Ishikawa (cell line): ENCODE results near the gene TMPRSS11A.

ENCODE experiments used
- CEBPB ChIP-seq: IDR thresholded peaks from 2 replicates; pipeline ENCODE4 v1.6.1; 2012
- CREB1 ChIP-seq: IDR thresholded peaks from 2 replicates; pipeline ENCODE4 v1.6.1; 2012; ENCODE audit warnings: low read depth
- EGR1 ChIP-seq: IDR thresholded peaks from 2 replicates; pipeline ENCODE4 v1.6.1; 2012
- EP300 ChIP-seq: IDR thresholded peaks from 2 replicates; pipeline ENCODE4 v1.6.1; 2012; ENCODE audit warnings: borderline replicate concordance
- FOXM1 ChIP-seq: IDR thresholded peaks from 2 replicates; pipeline ENCODE4 v1.6.1; 2012; ENCODE audit warnings: low read depth, borderline replicate concordance
- MAX ChIP-seq: IDR thresholded peaks from 2 replicates; pipeline ENCODE4 v1.6.1; 2012
- NFIC ChIP-seq: IDR thresholded peaks from 2 replicates; pipeline ENCODE4 v1.6.1; 2012
- RAD21 ChIP-seq: IDR thresholded peaks from 2 replicates; pipeline ENCODE4 v1.6.1; 2012; ENCODE audit warnings: low read depth
- REST ChIP-seq: IDR thresholded peaks from 2 replicates; pipeline ENCODE4 v1.6.1; 2012; ENCODE audit warnings: low read depth, mild to moderate bottlenecking
- TAF1 ChIP-seq: IDR thresholded peaks from 2 replicates; pipeline ENCODE4 v1.6.1; 2012; ENCODE audit warnings: low read depth, mild to moderate bottlenecking
- TCF12 ChIP-seq: IDR thresholded peaks from 2 replicates; pipeline ENCODE4 v1.6.1; 2012; ENCODE audit warnings: low read depth
- TEAD4 ChIP-seq: IDR thresholded peaks from 2 replicates; pipeline ENCODE4 v1.6.1; 2012
- USF1 ChIP-seq: IDR thresholded peaks from 2 replicates; pipeline ENCODE4 v1.6.1; 2012
- YY1 ChIP-seq: IDR thresholded peaks from 2 replicates; pipeline ENCODE4 v1.6.1; 2012; ENCODE audit warnings: low read depth
- ZBTB7A ChIP-seq: IDR thresholded peaks from 2 replicates; pipeline ENCODE4 v1.6.1; 2012; ENCODE audit warnings: low read depth

The TMPRSS11A gene

GRCh38 chr4:67911638-67912037 is 51.7 kb downstream of the TMPRSS11A start:
- TF ChIP-seq CEBPB (no peak), USF1 (no peak), CREB1 (no peak), FOXM1 (no peak), TEAD4 (no peak), EP300 (no peak), EGR1 (no peak), ZBTB7A (no peak), REST (no peak), MAX (no peak), TCF12 (no peak), NFIC (no peak), TAF1 (no peak), YY1 (no peak), RAD21 (no peak)

DNA sequence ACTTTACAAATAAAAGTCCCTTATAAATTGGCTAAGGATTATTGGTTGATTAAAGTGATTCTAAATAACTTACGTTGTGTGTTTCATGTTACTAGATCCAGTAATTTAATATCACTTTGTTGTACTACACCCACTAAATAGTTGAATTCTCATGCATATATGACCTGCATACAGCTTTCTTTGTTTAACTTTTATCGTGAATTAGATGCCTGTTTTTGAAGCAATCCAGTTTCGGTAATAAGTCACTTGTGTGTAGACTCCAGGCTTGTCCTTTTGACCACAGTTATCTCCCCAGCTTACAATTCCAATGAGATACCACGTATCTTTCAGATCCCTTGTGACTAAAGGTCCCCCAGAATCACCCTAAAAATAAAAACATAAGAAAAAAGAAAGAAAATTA is 52.2 kb downstream of the TMPRSS11A start:
- no peak for TF ChIP-seq FOXM1
- no peak for TF ChIP-seq CEBPB
- no peak for TF ChIP-seq YY1
- TF ChIP-seq TCF12, result no peak
- TF ChIP-seq REST, result no peak
- TF ChIP-seq RAD21, result no peak

DNA sequence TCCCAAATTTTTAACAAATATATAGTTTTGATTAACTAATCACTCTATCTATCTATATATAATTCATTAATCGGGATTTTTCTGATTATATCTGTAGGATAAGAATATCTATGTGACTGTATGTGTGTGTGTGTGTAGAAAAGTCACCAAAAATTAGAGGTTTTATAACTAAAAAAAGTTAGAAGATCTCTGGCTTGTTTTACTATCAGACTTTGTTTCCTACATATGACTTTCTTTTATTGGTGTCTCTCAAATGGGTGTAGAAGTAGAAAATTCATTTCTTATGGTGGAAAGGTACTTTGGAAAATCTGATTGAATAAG is 52.7 kb downstream of the TMPRSS11A start:
- no peak for TF ChIP-seq EP300
- no peak for TF ChIP-seq MAX
- no peak for TF ChIP-seq TCF12

- TF ChIP-seq RAD21 (peak; percentile 39), TCF12 (no peak)
Observed at GRCh38 chr4:67909905-67910584, 53.2 kb downstream of the TMPRSS11A start.

GRCh38 chr4:67907650-67908049 is 55.6 kb downstream of the TMPRSS11A start:
- no peak for TF ChIP-seq RAD21
- TF ChIP-seq REST, result no peak
- no peak for TF ChIP-seq ZBTB7A
- TF ChIP-seq YY1, result no peak
- TF ChIP-seq NFIC, result no peak
- TF ChIP-seq TAF1, result no peak
- TF ChIP-seq EGR1, result no peak

DNA sequence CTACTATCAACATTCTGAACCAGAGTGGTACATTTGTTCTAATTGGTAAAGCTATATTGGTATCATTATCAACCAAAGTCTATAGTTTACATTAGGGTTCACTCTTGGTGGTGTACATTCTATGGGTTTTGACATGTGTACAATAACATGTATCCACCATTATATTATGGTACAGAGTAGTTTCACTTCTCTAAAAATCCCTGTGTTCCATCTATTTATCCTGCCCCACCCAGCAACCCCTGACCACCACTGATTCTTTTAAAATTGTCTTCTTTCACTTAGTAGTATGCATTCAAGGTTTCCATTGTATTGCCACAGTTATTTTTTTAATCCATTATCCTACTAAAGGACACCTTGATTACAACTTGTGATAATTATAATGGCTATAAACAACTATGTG is 64.2 kb downstream of the TMPRSS11A start:
- TF ChIP-seq REST, result no peak
- TF ChIP-seq EGR1, result no peak
- no peak for TF ChIP-seq USF1
- no peak for TF ChIP-seq RAD21
- no peak for TF ChIP-seq YY1
- no peak for TF ChIP-seq EP300
